GM12878 (cell line): ENCODE results near the gene LRRFIP2. TPM values are rescaled to one million over a fixed set of nuclear protein-coding genes. Genes with fewer than 3 reads are reported as not detected.
"Not testable (repeated sequence)": the region's sequence is repeated elsewhere in the genome, so short reads cannot be mapped to it uniquely, and the experiment has no call there.

Experiments
- ATAC-seq: fragments of 200-7000 bp; cut with Tn5 transposase; 3 replicates; pipeline ENCODE4 v1.9.1; 2020; ENCODE audit warnings: mild to moderate bottlenecking, moderate library complexity
- BruUV-seq: library from RNA; stranded (reverse); fragments of 400-500 nt; replicated peaks from 2 replicates; lab custom pipeline; 2021; lab: Mats Ljungman, UMichigan
- CTCF ChIA-PET: fragments of 300-600 bp; sonication (Branson Sonifier 250); formaldehyde crosslinking; extraction: SDS; loops from one replicate; lab custom pipeline; 2021; ENCODE audit warnings: inconsistent platforms; lab: Yijun Ruan, JAX
- POLR2A ChIA-PET: fragments of 350-600 bp; formaldehyde crosslinking; extraction: SDS; loops from one replicate; lab custom pipeline; 2021; ENCODE audit warnings: inconsistent platforms; lab: Charles Lee
- RAD21 ChIA-PET: fragments of 300-600 bp; sonication (Branson Sonifier 250); formaldehyde crosslinking; loops from one replicate; lab custom pipeline; 2023; ENCODE audit warnings: antibody characterized with exemption; ENCODE audit not compliant: unreplicated experiment; lab: Charles Lee
- SMC1A ChIA-PET: fragments of 300-600 bp; sonication (Branson Sonifier 250); formaldehyde crosslinking; loops from one replicate; lab custom pipeline; 2023; ENCODE audit not compliant: unreplicated experiment, uncharacterized antibody; lab: Charles Lee
- DNase-seq: peaks from one replicate; pipeline ENCODE4 v3.0.0-alpha.2; 2011; ENCODE audit warnings: low read depth, low spot score
- FAIRE-seq: peaks from 3 replicates; lab custom pipeline; 2011; peaks lifted over from hg19 to GRCh38; lab: Jason Lieb, UNC
- H2AFZ ChIP-seq: 2 replicates; pipeline ENCODE4 v1.6.0; 2011; ENCODE audit warnings: low read depth, low read length, control low read depth; ENCODE audit not compliant: control insufficient read depth
- H3K27ac ChIP-seq: 2 replicates; pipeline ENCODE4 v1.5.1; 2011; ENCODE audit warnings: control low read depth; ENCODE audit not compliant: control insufficient read depth, insufficient read depth
- H3K27me3 ChIP-seq, 2 experiments: replicated peaks in 1 of 2; 2 replicates each; pipeline versions ENCODE4 v1.6.0 to v1.6.1; 2011; ENCODE audit warnings: low read length in 1 of 2; ENCODE audit not compliant: control insufficient read depth in 2 of 2, insufficient read depth in 2 of 2
- H3K36me3 ChIP-seq, 2 experiments: 2 replicates each; pipeline ENCODE4 v1.5.1; 2011; ENCODE audit warnings: low read length in 1 of 2; ENCODE audit not compliant: control insufficient read depth in 2 of 2, insufficient read depth in 2 of 2
- H3K4me1 ChIP-seq: 2 replicates; pipeline ENCODE4 v1.6.1; 2011; ENCODE audit warnings: mild to moderate bottlenecking, low read length, moderate library complexity, mixed read lengths; ENCODE audit not compliant: control insufficient read depth, insufficient read depth
- H3K4me2 ChIP-seq: 2 replicates; pipeline ENCODE4 v1.6.0; 2011; ENCODE audit warnings: control low read depth; ENCODE audit not compliant: control insufficient read depth, insufficient read depth
- H3K4me3 ChIP-seq: fragments of 200-600 bp; sonication (generic); 2 replicates; pipeline ENCODE4 v1.5.1; 2016
- H3K79me2 ChIP-seq: 2 replicates; pipeline ENCODE4 v1.6.0; 2011; ENCODE audit warnings: low read length; ENCODE audit not compliant: control insufficient read depth, insufficient read depth
- H3K9ac ChIP-seq: 2 replicates; pipeline ENCODE4 v1.8.0; 2011; ENCODE audit warnings: low read length, control low read depth, mixed read lengths; ENCODE audit not compliant: control insufficient read depth, insufficient read depth
- H3K9me3 ChIP-seq: replicated peaks from 3 replicates; pipeline ENCODE4 v1.5.1; 2011; ENCODE audit warnings: mild to moderate bottlenecking, low read length; ENCODE audit not compliant: control insufficient read depth, insufficient read depth
- H4K20me1 ChIP-seq: 2 replicates; pipeline ENCODE4 v1.6.0; 2011; ENCODE audit not compliant: control insufficient read depth, insufficient read depth
- ATF7 ChIP-seq: fragments of 450-650 bp; IDR thresholded peaks from 2 replicates; pipeline ENCODE4 v1.6.1; 2016; ENCODE audit warnings: low read depth, mild to moderate bottlenecking
- BCL11A ChIP-seq: IDR thresholded peaks from 2 replicates; pipeline ENCODE4 v1.6.1; 2011; ENCODE audit warnings: low read depth, low read length
- CBFB ChIP-seq: IDR thresholded peaks from 2 replicates; pipeline ENCODE4 v1.6.1; 2016; ENCODE audit warnings: antibody characterized with exemption, low read depth
- EED ChIP-seq: sonication (generic); IDR thresholded peaks from 2 replicates; pipeline ENCODE4 v1.6.1; 2016; ENCODE audit warnings: antibody characterized with exemption, low read depth
- EGR1 ChIP-seq, 2 experiments: IDR thresholded peaks; 1 replicate in 1 of 2; 2 replicates in 1 of 2; pipeline ENCODE4 v1.6.1; 2011 to 2012; ENCODE audit warnings: low read depth in 2 of 2, low read length in 2 of 2, borderline replicate concordance in 1 of 2, mild to moderate bottlenecking in 1 of 2, moderate library complexity in 1 of 2
- IRF3 ChIP-seq: fragments of 450-650 bp; IDR thresholded peaks from 2 replicates; pipeline ENCODE4 v1.6.1; 2014; ENCODE audit warnings: mild to moderate bottlenecking
- JUNB ChIP-seq: IDR thresholded peaks from 2 replicates; pipeline ENCODE4 v1.6.1; 2016; ENCODE audit warnings: antibody characterized with exemption, mild to moderate bottlenecking
- MAX ChIP-seq: IDR thresholded peaks from 2 replicates; pipeline ENCODE4 v1.6.1; 2012; ENCODE audit warnings: low read depth, low read length, improper control_type of control experiment
- MLLT1 ChIP-seq: fragments of 450-650 bp; IDR thresholded peaks from 2 replicates; pipeline ENCODE4 v1.6.1; 2016; ENCODE audit warnings: mild to moderate bottlenecking
- POLR2A ChIP-seq: IDR thresholded peaks from 2 replicates; pipeline ENCODE4 v1.6.1; 2011; ENCODE audit warnings: low read depth, mild to moderate bottlenecking, low read length
- POU2F2 ChIP-seq: IDR thresholded peaks from 3 replicates; pipeline ENCODE4 v1.6.1; 2011; ENCODE audit warnings: low read depth, mild to moderate bottlenecking, low read length, borderline replicate concordance
- RELA ChIP-seq: fragments of 450-650 bp; IDR thresholded peaks from 2 replicates; pipeline ENCODE4 v1.8.0; 2014; ENCODE audit warnings: borderline replicate concordance; ENCODE audit not compliant: partially characterized antibody
- TAF1 ChIP-seq: IDR thresholded peaks from 2 replicates; pipeline ENCODE4 v1.6.1; 2011; ENCODE audit warnings: mild to moderate bottlenecking, low read depth, low read length, borderline replicate concordance
- TCF7 ChIP-seq: IDR thresholded peaks from 2 replicates; pipeline ENCODE4 v1.6.1; 2014; ENCODE audit warnings: antibody characterized with exemption, borderline replicate concordance
- WRNIP1 ChIP-seq: IDR thresholded peaks from 2 replicates; pipeline ENCODE4 v1.6.1; 2011; ENCODE audit warnings: low read depth, low read length, improper control_type of control experiment, borderline replicate concordance
- ZBED1 ChIP-seq: IDR thresholded peaks from 2 replicates; pipeline ENCODE4 v1.6.1; 2016; ENCODE audit warnings: borderline replicate concordance
- WGBS: methylation state at CpG from one replicate; pipeline ENCODE4 v1.1.6; 2016; ENCODE audit warnings: low lambda C conversion rate; ENCODE audit not compliant: insufficient replicate concordance, insufficient coverage; ENCODE audit errors: missing lambda C conversion rate; 5-methylcytosine and 5-hydroxymethylcytosine counted together
- in situ Hi-C: fragments of 300-500 bp; cut with MboI; formaldehyde crosslinking; loops from 9 replicates; pipeline ENCODE4 v1.14.3; 2018; ENCODE audit warnings: mixed read lengths
- intact Hi-C: fragments of 100-400 bp; cut with micrococcal nuclease; formaldehyde crosslinking; loops from one replicate; pipeline ENCODE4 v1.14.2; 2022; ENCODE audit not compliant: unreplicated experiment
- polyA plus RNA-seq, 11 experiments: library from polyadenylated mRNA; depleted of rRNA in 4 of 11; unstranded in 6 of 11; stranded (reverse) in 5 of 11; fragments of >200 nt; fragmentation: Nextera tagmentation in 4 of 11; fragmentation: Illumina TruSeq in 1 of 11; extraction: Ambion mirVana in 4 of 11; extraction: Trizol in 1 of 11; gene quantifications; 1 replicate in 1 of 11; 2 replicates in 10 of 11; pipeline versions ENCODE4 v1.2.1 to v1.2.3, GENCODE V29; 2011 to 2016; ENCODE audit warnings: inconsistent platforms in 2 of 11, missing spikeins in 2 of 11, low read depth in 1 of 11
- total RNA-seq, 4 experiments: library from RNA; depleted of rRNA in 3 of 4; stranded (reverse); fragments of >200 nt in 3 of 4; fragmentation: Illumina TruSeq in 1 of 4; extraction: Trizol in 1 of 4; gene quantifications; 2 replicates each; pipeline versions ENCODE4 v1.2.1 to v1.2.3, GENCODE V29; 2013 to 2021

Gene LRRFIP2
- total and polyA plus RNA-seq, 10 of the 15 experiments (the other 5 are each of a cell fraction or from before 2014, with no cell fraction given): 9.7 to 46.9 (median 38.1) TPM

- 98% methylated on average over 3 of the region's 3 CpGs for WGBS
- H3K79me2 ChIP-seq, ATAC-seq, intact Hi-C loops, H3K4me2 ChIP-seq, H3K4me3 ChIP-seq, in situ Hi-C loops, H2AFZ ChIP-seq, CTCF ChIA-PET, BruUV-seq, DNase-seq, H3K27ac ChIP-seq, RAD21 ChIA-PET, FAIRE-seq, H4K20me1 ChIP-seq, H3K9me3 ChIP-seq, POLR2A ChIA-PET, H3K9ac ChIP-seq, H3K27me3 ChIP-seq, H3K4me1 ChIP-seq: not testable (repeated sequence)
- SMC1A ChIA-PET: interaction anchor here (1.5 kb wide), 1 partner anchor 78 kb away, joined by 3 read pairs; no protein-coding TSS in a partner anchor
- H3K36me3 ChIP-seq: peaks cover 12 to 24% of the 10 kb centered on the region in 2 experiments
Measured at GRCh38 chr3:37042712-37043111, 131.7 kb downstream of the LRRFIP2 start.

DNA sequence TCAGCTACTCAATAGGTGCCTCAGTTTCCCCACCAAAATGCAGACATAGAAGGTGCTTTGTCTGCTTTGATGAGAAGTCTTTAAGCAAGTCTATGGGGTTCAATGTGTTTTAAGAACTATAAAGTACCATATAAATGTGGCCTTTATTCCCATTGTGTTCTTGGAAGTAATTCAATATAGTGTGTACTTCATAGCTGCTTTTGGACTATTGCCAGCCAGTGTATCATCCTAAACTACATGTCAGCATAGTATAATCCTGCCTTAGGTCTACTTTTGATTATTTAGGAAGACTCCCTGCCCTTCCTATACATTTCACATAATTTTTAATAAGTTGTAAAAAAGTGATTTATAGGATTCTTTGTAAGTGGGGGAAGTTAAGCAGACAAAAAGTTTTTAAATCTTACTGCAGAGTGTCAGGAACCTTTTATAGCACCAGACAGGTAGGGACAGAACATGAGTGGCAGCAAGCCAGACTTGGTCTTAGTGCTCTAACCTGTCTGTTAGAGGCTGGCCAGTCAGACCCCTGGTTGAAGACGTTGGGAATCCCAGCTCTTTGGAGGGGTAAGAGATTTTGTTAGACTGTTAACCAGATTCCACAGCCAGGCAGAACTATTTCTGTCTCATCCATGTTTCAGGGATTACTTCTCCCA is 132.7 kb downstream of the LRRFIP2 start:
- Histone ChIP-seq H3K79me2 (no peaks in the 10 kb centered on the region), H2AFZ (no peak overlapping the region), H3K27ac (no peak overlapping the region), H3K4me1 (no peaks in the 10 kb centered on the region), H3K4me3 (no peak overlapping the region), H4K20me1 (no peaks in the 10 kb centered on the region), H3K27me3 (no peaks in the 10 kb centered on the region), H3K4me2 (no peak overlapping the region), H3K9ac (no peak overlapping the region), H3K36me3 (peaks cover 14% of the 10 kb centered on the region in 2 experiments), H3K9me3 (no peaks in the 10 kb centered on the region; the same call in 2 of the 3 replicates)
- intact Hi-C loops (no loop called here), in situ Hi-C loops (no loop called here)
- ChIA-PET CTCF (no interaction called here), RAD21 (interaction anchor here (1.0 kb wide), 1 partner anchor 17 kb away, joined by 3 read pairs; no protein-coding TSS in a partner anchor), SMC1A (interaction anchor here (1.5 to 1.9 kb wide), 2 partner anchors 17 to 77 kb away, joined by 3 to 9 read pairs; no protein-coding TSS in a partner anchor), POLR2A (interaction anchor here (0.6 kb wide), 1 partner anchor 1548 kb away, joined by 4 read pairs; no protein-coding TSS in a partner anchor)
- WGBS: 100% methylated on average over 1 of the region's 1 CpG
- ATAC-seq: no peak
- no peak for FAIRE-seq
- no peak for DNase-seq
- no TSS peak for BruUV-seq
- TF ChIP-seq BCL11A: no peak
- TF ChIP-seq TAF1: no peak
- no peak for TF ChIP-seq RELA
- TF ChIP-seq POLR2A: no peak
- no peak for TF ChIP-seq MAX
- no peak for TF ChIP-seq TCF7
- TF ChIP-seq ATF7: no peak
- no peak for TF ChIP-seq JUNB
- no peak for TF ChIP-seq IRF3
- TF ChIP-seq MLLT1: no peak
- no peak for TF ChIP-seq CBFB
- TF ChIP-seq WRNIP1: no peak
- no peak for TF ChIP-seq ZBED1
- TF ChIP-seq EGR1 (IDR thresholded peaks at IDR 0.05; ENCODE audit: borderline replicate concordance in 1 of 2, low read depth in 2 of 2, low read length in 2 of 2): no peak
- no peak for TF ChIP-seq POU2F2
- no peak for TF ChIP-seq EED
